Ishikawa (cell line): ENCODE measurements around the gene TCF19.

ENCODE experiments used
- CEBPB ChIP-seq: IDR thresholded peaks from 2 replicates; pipeline ENCODE4 v1.6.1; 2012
- CREB1 ChIP-seq: IDR thresholded peaks from 2 replicates; pipeline ENCODE4 v1.6.1; 2012; ENCODE audit warnings: low read depth
- EGR1 ChIP-seq: IDR thresholded peaks from 2 replicates; pipeline ENCODE4 v1.6.1; 2012
- EP300 ChIP-seq: IDR thresholded peaks from 2 replicates; pipeline ENCODE4 v1.6.1; 2012; ENCODE audit warnings: borderline replicate concordance
- FOXM1 ChIP-seq: IDR thresholded peaks from 2 replicates; pipeline ENCODE4 v1.6.1; 2012; ENCODE audit warnings: low read depth, borderline replicate concordance
- MAX ChIP-seq: IDR thresholded peaks from 2 replicates; pipeline ENCODE4 v1.6.1; 2012
- NFIC ChIP-seq: IDR thresholded peaks from 2 replicates; pipeline ENCODE4 v1.6.1; 2012
- RAD21 ChIP-seq: IDR thresholded peaks from 2 replicates; pipeline ENCODE4 v1.6.1; 2012; ENCODE audit warnings: low read depth
- REST ChIP-seq: IDR thresholded peaks from 2 replicates; pipeline ENCODE4 v1.6.1; 2012; ENCODE audit warnings: low read depth, mild to moderate bottlenecking
- TAF1 ChIP-seq: IDR thresholded peaks from 2 replicates; pipeline ENCODE4 v1.6.1; 2012; ENCODE audit warnings: low read depth, mild to moderate bottlenecking
- TCF12 ChIP-seq: IDR thresholded peaks from 2 replicates; pipeline ENCODE4 v1.6.1; 2012; ENCODE audit warnings: low read depth
- TEAD4 ChIP-seq: IDR thresholded peaks from 2 replicates; pipeline ENCODE4 v1.6.1; 2012
- USF1 ChIP-seq: IDR thresholded peaks from 2 replicates; pipeline ENCODE4 v1.6.1; 2012
- YY1 ChIP-seq: IDR thresholded peaks from 2 replicates; pipeline ENCODE4 v1.6.1; 2012; ENCODE audit warnings: low read depth
- ZBTB7A ChIP-seq: IDR thresholded peaks from 2 replicates; pipeline ENCODE4 v1.6.1; 2012; ENCODE audit warnings: low read depth

TCF19 gene

DNA sequence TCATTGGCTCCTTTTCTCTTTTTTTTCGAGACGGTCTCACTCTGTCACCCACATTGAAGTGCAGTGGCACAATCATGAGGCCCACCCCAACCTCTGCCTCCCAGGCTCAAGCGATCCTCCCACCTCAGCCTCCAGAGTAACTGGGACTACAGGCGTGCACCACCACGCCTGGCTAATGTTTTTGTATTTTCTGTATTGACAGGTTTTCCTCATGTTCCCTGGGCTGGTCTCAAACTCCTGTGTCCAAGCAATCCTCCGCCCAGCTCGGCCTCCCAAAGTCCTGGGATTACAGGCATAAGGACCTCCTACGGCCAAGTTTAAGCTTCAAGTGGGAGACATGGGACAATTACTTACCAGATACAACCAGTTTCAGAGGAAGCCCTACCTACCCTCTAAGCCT lies 21.5 kb downstream of the TCF19 start:
- TF ChIP-seq CEBPB = no peak
- TF ChIP-seq TCF12 = no peak
- TF ChIP-seq EP300 = no peak
- no peak for TF ChIP-seq YY1
- no peak for TF ChIP-seq TAF1
- TF ChIP-seq MAX = no peak
- TF ChIP-seq ZBTB7A = no peak
- TF ChIP-seq EGR1 = no peak
- TF ChIP-seq USF1 = no peak
- TF ChIP-seq TEAD4 = no peak
- no peak for TF ChIP-seq RAD21
- no peak for TF ChIP-seq NFIC
- no peak for TF ChIP-seq FOXM1
- TF ChIP-seq REST = no peak

GRCh38 chr6:31180500-31180899 lies 22.1 kb downstream of the TCF19 start:
- no peak for TF ChIP-seq REST
- TF ChIP-seq RAD21 = no peak
- no peak for TF ChIP-seq TAF1
- no peak for TF ChIP-seq ZBTB7A
- TF ChIP-seq NFIC = no peak

GRCh38 chr6:31186052-31186734 lies 27.8 kb downstream of the TCF19 start:
- no peak for TF ChIP-seq TAF1
- no peak for TF ChIP-seq YY1
- TF ChIP-seq REST = no peak
- TF ChIP-seq RAD21 = no peak
- no peak for TF ChIP-seq EP300
- TF ChIP-seq FOXM1 = no peak

DNA sequence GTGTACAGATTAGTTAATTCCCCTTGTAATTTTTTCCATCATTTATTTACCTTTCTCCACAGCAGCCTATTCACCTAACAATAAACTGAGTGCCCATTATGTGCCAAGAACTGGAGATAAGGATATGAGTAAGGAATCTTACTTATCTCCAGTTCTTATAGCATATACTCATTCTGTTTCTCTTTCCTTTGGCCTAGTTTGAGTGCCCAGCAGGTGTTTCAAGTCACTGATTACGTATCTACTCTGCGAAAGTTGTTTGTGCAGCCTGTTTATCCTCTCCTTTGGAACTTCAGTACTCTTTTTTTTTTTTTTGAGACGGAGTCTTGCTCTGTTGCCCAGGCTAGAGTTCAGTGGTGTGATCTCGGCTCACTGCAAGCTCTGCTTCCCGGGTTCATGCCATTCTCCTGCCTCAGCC lies 29.4 kb downstream of the TCF19 start:
- TF ChIP-seq TCF12 (no peak), USF1 (no peak), NFIC (no peak), EP300 (no peak), YY1 (no peak), TAF1 (no peak), EGR1 (no peak), ZBTB7A (no peak)

- no peak for TF ChIP-seq MAX
- TF ChIP-seq EP300 = no peak
- TF ChIP-seq YY1 = no peak
- no peak for TF ChIP-seq ZBTB7A
- TF ChIP-seq CEBPB = no peak
- no peak for TF ChIP-seq FOXM1
- no peak for TF ChIP-seq CREB1
- no peak for TF ChIP-seq RAD21
- TF ChIP-seq TEAD4 = no peak
- TF ChIP-seq EGR1 = no peak
- no peak for TF ChIP-seq REST
- no peak for TF ChIP-seq USF1
- no peak for TF ChIP-seq TAF1
- no peak for TF ChIP-seq NFIC
- no peak for TF ChIP-seq TCF12
Observed at GRCh38 chr6:31190488-31190887, 32.1 kb downstream of the TCF19 start.
